Activated CD4-positive, alpha-beta T cell treated with anti-CD3 and anti-CD28 coated beads for 36 hours (primary cell): Measurements from ENCODE around the gene KLF16. TPM values are rescaled to one million over a fixed set of nuclear protein-coding genes. Genes with fewer than 3 reads are reported as not detected.

Experiments
- ATAC-seq: fragments of 200-7000 bp; cut with Tn5 transposase; one replicate; pipeline ENCODE4 v1.10.0; 2021; ENCODE audit warnings: mild to moderate bottlenecking, moderate library complexity
- CTCF ChIA-PET: fragments of 350-600 bp; sonication (Branson Sonifier 250); formaldehyde crosslinking; loops from one replicate; lab custom pipeline; 2021; ENCODE audit warnings: antibody characterized with exemption; lab: Charles Lee
- POLR2A ChIA-PET: fragments of 350-600 bp; sonication (Branson Sonifier 250); formaldehyde crosslinking; loops from one replicate; lab custom pipeline; 2021; ENCODE audit warnings: antibody characterized with exemption, inconsistent platforms; lab: Charles Lee
- DNase-seq: peaks from one replicate; pipeline ENCODE4 v3.0.0-alpha.2; 2020
- H3K27ac Mint-ChIP-seq: one replicate; pipeline ENCODE4 v1.8.0; 2021; ENCODE audit warnings: mixed read lengths
- H3K27me3 Mint-ChIP-seq: one replicate; pipeline ENCODE4 v1.8.0; 2021; ENCODE audit warnings: mixed read lengths
- H3K36me3 Mint-ChIP-seq: one replicate; pipeline ENCODE4 v1.8.0; 2021; ENCODE audit warnings: low read depth, mixed read lengths
- H3K4me1 Mint-ChIP-seq: one replicate; pipeline ENCODE4 v1.8.0; 2021; ENCODE audit warnings: mixed read lengths
- H3K4me3 Mint-ChIP-seq: one replicate; pipeline ENCODE4 v1.8.0; 2021; ENCODE audit warnings: mild to moderate bottlenecking, moderate library complexity, mixed read lengths
- H3K9me3 Mint-ChIP-seq: one replicate; pipeline ENCODE4 v1.8.0; 2021; ENCODE audit warnings: low read depth, mixed read lengths
- intact Hi-C, 2 experiments: fragments of 100-400 bp; cut with DNase I in 1 of 2; cut with micrococcal nuclease in 1 of 2; formaldehyde crosslinking; loops; one replicate each; pipeline versions ENCODE4 v1.14.2 to v1.15.1; 2022 to 2024; cut with DNase I, micrococcal nuclease
- microRNA-seq: library from miRNA; unstranded; fragments of <30 nt; microRNA quantifications from one replicate; pipeline ENCODE4 v1.2.0, GENCODE V29; 2021; ENCODE audit warnings: borderline replicate concordance
- total RNA-seq, 2 experiments: library from RNA; stranded (reverse); gene quantifications; one replicate each; pipeline ENCODE4 v1.2.3, GENCODE V29; 2021

KLF16 gene
- total RNA-seq, 2 experiments from 2014 or later = 22.5 to 28.8 TPM

GRCh38 chr19:1805401-1806183 lies 57.8 kb downstream of the KLF16 start:
- intact Hi-C loops = no loop called here
- no peaks in the 10 kb centered on the region for H3K36me3 Mint-ChIP-seq
- H3K4me1 Mint-ChIP-seq = no peaks in the 10 kb centered on the region
- no peaks in the 10 kb centered on the region for H3K27me3 Mint-ChIP-seq
- no peaks in the 10 kb centered on the region for H3K9me3 Mint-ChIP-seq
- DNase-seq = no peak
- no peak overlapping the region for H3K27ac Mint-ChIP-seq
- POLR2A ChIA-PET = no interaction called here
- H3K4me3 Mint-ChIP-seq = no peak overlapping the region
- CTCF ChIA-PET = interaction anchor here (1.0 kb wide), 1 partner anchor 9 kb away, joined by 4 read pairs; no protein-coding TSS in a partner anchor
- no peak for ATAC-seq

DNA sequence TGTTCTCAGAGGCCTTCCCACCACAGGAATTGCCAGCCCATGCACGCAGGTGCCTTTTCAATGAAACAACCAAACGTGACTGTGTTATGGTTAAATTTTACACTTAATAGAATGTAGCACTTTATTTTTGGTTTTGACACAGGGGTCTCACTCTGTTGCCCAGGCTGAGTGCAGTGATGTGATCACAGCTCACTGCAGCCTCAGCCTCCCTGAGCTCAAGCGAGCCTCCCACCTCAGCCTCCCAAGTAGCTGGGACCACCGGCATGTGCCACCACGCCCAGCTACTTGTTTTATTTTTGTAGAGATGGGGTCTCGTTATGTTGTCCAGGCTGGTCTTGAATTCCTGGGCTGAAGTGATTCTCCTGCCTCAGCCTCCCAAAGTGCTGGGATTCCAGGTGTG lies 58.5 kb downstream of the KLF16 start:
- CTCF ChIA-PET = interaction anchor here (1.0 to 1.1 kb wide), 2 partner anchors 10 to 23 kb away, joined by 3 to 4 read pairs; no protein-coding TSS in a partner anchor
- H3K36me3 Mint-ChIP-seq = no peaks in the 10 kb centered on the region
- H3K27me3 Mint-ChIP-seq = no peaks in the 10 kb centered on the region
- no peak overlapping the region for H3K4me3 Mint-ChIP-seq
- ATAC-seq (no peak), DNase-seq (no peak)
- no peaks in the 10 kb centered on the region for H3K9me3 Mint-ChIP-seq
- intact Hi-C loops = no loop called here
- POLR2A ChIA-PET = no interaction called here
- H3K4me1 Mint-ChIP-seq = no peaks in the 10 kb centered on the region
- H3K27ac Mint-ChIP-seq = no peak overlapping the region

Small RNA genes within 50 kb of the gene (microRNA-seq; reads per million reads assigned to microRNA genes)
- 3.2 reads per million for gene MIR1909

Other genes with a start within 250 kb of the KLF16 start
- 100 to 1,000 TPM; 115 to 133 TPM for gene TCF3, start 211.0 kb downstream of the KLF16 start, total RNA-seq
- gene ONECUT3, start 110.1 kb downstream of the KLF16 start, total RNA-seq = not detected
- gene ATP8B3, start 51.3 kb downstream of the KLF16 start, total RNA-seq = 1 to 10 TPM; 7.9 to 8.4 TPM
- 10 to 100 TPM; 39.3 to 49.8 TPM for gene REXO1, start 15.1 kb downstream of the KLF16 start, total RNA-seq
- 10 to 100 TPM; 84.5 to 88.5 TPM for gene ABHD17A, start 21.9 kb upstream of the KLF16 start, total RNA-seq
- gene ADAT3, start 41.8 kb upstream of the KLF16 start, total RNA-seq = 1 to 10 TPM; 5.6 to 6.1 TPM
- gene SCAMP4, start 41.8 kb upstream of the KLF16 start, total RNA-seq = 10 to 100 TPM; 20.5 to 25.6 TPM
- 10 to 100 TPM; 56.0 to 78.1 TPM for gene CSNK1G2, start 77.6 kb upstream of the KLF16 start, total RNA-seq
- gene BTBD2, start 152.1 kb upstream of the KLF16 start, total RNA-seq = 10 to 100 TPM; 46.7 to 61.8 TPM
- 100 to 1,000 TPM; 139 to 155 TPM for gene MKNK2, start 187.7 kb upstream of the KLF16 start, total RNA-seq
- 100 to 1,000 TPM; 148 to 156 TPM for gene MOB3A, start 232.7 kb upstream of the KLF16 start, total RNA-seq
- gene IZUMO4, start 233.3 kb upstream of the KLF16 start, total RNA-seq = 10 to 100 TPM; 15.2 to 16.6 TPM